Measurements from ENCODE around the gene LPP.

DNA sequence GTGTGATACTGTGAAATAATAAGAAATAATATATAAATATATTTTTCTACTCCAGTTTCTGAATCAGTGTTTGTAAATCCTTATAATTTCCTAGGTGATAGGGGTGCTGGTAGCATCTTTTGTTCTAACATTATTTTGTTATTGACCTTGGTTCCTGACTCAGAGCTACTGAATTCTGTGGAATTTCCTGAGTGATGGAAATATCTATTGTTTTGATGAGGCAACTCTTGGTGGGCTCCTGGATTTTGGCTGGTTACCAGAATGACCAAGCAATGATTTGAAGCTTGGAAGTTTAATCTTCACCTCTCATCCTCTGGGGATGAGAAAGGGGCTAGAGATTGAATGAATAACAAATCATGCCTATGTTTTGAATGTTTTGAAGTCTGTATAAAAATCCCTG lies 377.3 kb downstream of the LPP start:
- TF ChIP-seq, protein P1, sequence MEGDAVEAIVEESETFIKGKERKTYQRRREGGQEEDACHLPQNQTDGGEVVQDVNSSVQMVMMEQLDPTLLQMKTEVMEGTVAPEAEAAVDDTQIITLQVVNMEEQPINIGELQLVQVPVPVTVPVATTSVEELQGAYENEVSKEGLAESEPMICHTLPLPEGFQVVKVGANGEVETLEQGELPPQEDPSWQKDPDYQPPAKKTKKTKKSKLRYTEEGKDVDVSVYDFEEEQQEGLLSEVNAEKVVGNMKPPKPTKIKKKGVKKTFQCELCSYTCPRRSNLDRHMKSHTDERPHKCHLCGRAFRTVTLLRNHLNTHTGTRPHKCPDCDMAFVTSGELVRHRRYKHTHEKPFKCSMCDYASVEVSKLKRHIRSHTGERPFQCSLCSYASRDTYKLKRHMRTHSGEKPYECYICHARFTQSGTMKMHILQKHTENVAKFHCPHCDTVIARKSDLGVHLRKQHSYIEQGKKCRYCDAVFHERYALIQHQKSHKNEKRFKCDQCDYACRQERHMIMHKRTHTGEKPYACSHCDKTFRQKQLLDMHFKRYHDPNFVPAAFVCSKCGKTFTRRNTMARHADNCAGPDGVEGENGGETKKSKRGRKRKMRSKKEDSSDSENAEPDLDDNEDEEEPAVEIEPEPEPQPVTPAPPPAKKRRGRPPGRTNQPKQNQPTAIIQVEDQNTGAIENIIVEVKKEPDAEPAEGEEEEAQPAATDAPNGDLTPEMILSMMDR (IDR thresholded peaks at IDR 0.05; ENCODE audit: low read depth, low read length, poor library complexity, severe bottlenecking): no peak
- TF ChIP-seq EZH2phosphoT487 (IDR thresholded peaks at IDR 0.05; ENCODE audit: borderline replicate concordance, low read length): no peak
